C4-2B (cell line): ENCODE data around the gene CSPG5.

Source experiments
- CTCF ChIP-seq: fragments of 450-650 bp; conservative IDR thresholded peaks from 2 replicates; pipeline ENCODE4 v1.5.1; 2017; ENCODE audit warnings: mild to moderate bottlenecking
- ZFX ChIP-seq: fragments of 450-650 bp; IDR thresholded peaks from 2 replicates; pipeline ENCODE4 v1.6.1; 2017

- no peak for TF ChIP-seq CTCF
- TF ChIP-seq ZFX, result no peak
Measured at GRCh38 chr3:47578691-47579632, at the start of gene CSPG5.
